Mucosa of stomach (tissue), 1 donor: Measurements from ENCODE around the gene CLTRN.
"Not testable (repeated sequence)": the region's sequence is repeated elsewhere in the genome, so short reads cannot be mapped to it uniquely, and the experiment has no call there.

Source experiments
- H3K27me3 ChIP-seq: one replicate; pipeline ENCODE4 v1.7.0; 2013; ENCODE audit warnings: mild to moderate bottlenecking, low read length; ENCODE audit not compliant: control insufficient read depth, insufficient read depth
- H3K36me3 ChIP-seq: one replicate; pipeline ENCODE4 v1.7.0; 2013; ENCODE audit warnings: low read length; ENCODE audit not compliant: control insufficient read depth, insufficient read depth
- H3K4me1 ChIP-seq: one replicate; pipeline ENCODE4 v1.7.0; 2013; ENCODE audit warnings: mild to moderate bottlenecking, low read length; ENCODE audit not compliant: control insufficient read depth, insufficient read depth
- H3K4me3 ChIP-seq: one replicate; pipeline ENCODE4 v1.7.0; 2013; ENCODE audit warnings: low read length
- H3K9ac ChIP-seq: one replicate; pipeline ENCODE4 v1.7.0; 2013; ENCODE audit warnings: mild to moderate bottlenecking, low read length, moderate library complexity
- H3K9me3 ChIP-seq: one replicate; pipeline ENCODE4 v1.7.0; 2013; ENCODE audit warnings: mild to moderate bottlenecking, low read length, moderate library complexity; ENCODE audit not compliant: control insufficient read depth
- donor health status: Pancreatic carcinoma.

CLTRN gene, protein sequence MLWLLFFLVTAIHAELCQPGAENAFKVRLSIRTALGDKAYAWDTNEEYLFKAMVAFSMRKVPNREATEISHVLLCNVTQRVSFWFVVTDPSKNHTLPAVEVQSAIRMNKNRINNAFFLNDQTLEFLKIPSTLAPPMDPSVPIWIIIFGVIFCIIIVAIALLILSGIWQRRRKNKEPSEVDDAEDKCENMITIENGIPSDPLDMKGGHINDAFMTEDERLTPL

DNA sequence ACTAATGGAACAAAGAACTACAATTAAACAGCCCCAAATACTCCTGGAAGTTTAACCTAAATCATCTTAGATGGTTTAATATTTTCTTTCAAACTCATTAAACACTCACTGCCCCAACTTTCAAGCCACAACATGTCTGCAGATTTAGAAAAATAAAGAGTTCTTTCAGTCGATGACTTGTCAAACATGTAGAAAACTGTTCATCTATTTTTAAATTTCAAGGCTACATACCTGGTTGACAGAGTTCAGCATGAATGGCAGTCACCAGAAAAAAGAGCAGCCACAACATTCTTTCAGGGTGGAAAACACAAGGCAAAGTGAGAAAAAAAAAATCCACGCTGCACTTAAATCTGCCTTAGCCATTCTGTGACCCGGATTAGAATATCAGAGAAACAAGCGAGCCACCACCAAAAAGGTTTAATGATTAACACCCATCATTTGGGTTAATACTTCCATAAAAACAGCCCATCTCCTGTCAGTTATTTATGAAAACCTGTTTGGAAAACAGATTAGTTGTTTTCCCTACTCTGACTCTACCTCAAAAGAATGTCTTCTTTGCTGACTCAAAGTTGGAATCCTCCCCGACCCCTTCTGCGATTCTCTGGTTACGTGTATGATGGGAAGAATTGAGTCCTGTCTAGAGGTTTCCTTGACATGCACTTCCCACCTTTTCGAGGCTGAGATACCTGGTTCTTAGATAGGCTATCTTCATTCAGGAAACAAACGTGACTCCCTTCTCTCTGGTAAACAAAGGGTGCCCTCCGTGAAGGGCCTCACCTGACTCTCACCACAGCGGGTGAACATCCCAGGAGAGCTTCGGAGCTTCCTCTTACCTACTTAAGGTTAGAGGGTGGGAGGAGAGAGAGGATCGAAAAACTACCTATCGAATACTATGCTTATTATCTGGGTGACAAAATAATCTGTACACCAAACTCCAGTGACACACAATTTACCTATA is at the start of gene CLTRN:
CLTRN (minus strand) TSS at position 319 of the 958 bp plus-strand sequence; CDS start at position 289, 30 bp downstream.
- no peaks in the 10 kb centered on the region for H3K27me3 ChIP-seq
- H3K4me1 ChIP-seq = no peaks in the 10 kb centered on the region
- no peaks in the 10 kb centered on the region for H3K36me3 ChIP-seq
- H3K4me3 ChIP-seq = no peak within 1 kb of the TSS
- no peak within 1 kb of the TSS for H3K9ac ChIP-seq
- no peaks in the 10 kb centered on the region for H3K9me3 ChIP-seq

GRCh38 chrX:15704273-15704672 is 39.7 kb upstream of the CLTRN start:
- not testable (repeated sequence) for H3K4me1 ChIP-seq, H3K9me3 ChIP-seq, H3K36me3 ChIP-seq, H3K9ac ChIP-seq, H3K27me3 ChIP-seq, H3K4me3 ChIP-seq

- H3K36me3 ChIP-seq, H3K4me1 ChIP-seq: not testable (repeated sequence)
These were observed 39.2 kb upstream of the CLTRN start for GRCh38 chrX:15703809-15704208.

GRCh38 chrX:15702488-15703371 is 38.1 kb upstream of the CLTRN start:
- Histone ChIP-seq H3K9me3 (no peaks in the 10 kb centered on the region), H3K9ac (no peak overlapping the region), H3K27me3 (no peaks in the 10 kb centered on the region), H3K4me3 (no peak overlapping the region), H3K36me3 (no peaks in the 10 kb centered on the region), H3K4me1 (no peaks in the 10 kb centered on the region)

More at GRCh38 chrX:15703809-15704208, 39.2 kb upstream of the CLTRN start:
- not testable (repeated sequence) for H3K4me3 ChIP-seq, H3K9me3 ChIP-seq, H3K9ac ChIP-seq, H3K27me3 ChIP-seq

GRCh38 chrX:15696516-15696915 is 31.9 kb upstream of the CLTRN start:
- H3K9me3 ChIP-seq = no peaks in the 10 kb centered on the region
- no peak overlapping the region for H3K4me3 ChIP-seq
- no peaks in the 10 kb centered on the region for H3K27me3 ChIP-seq
- H3K4me1 ChIP-seq = no peaks in the 10 kb centered on the region
- no peak overlapping the region for H3K9ac ChIP-seq
- no peaks in the 10 kb centered on the region for H3K36me3 ChIP-seq

- Histone ChIP-seq H3K36me3 (no peaks in the 10 kb centered on the region), H3K27me3 (no peaks in the 10 kb centered on the region), H3K9ac (no peak overlapping the region), H3K4me3 (no peak overlapping the region), H3K9me3 (no peaks in the 10 kb centered on the region), H3K4me1 (no peaks in the 10 kb centered on the region)
These were observed 30.4 kb upstream of the CLTRN start for GRCh38 chrX:15694941-15695451.

DNA sequence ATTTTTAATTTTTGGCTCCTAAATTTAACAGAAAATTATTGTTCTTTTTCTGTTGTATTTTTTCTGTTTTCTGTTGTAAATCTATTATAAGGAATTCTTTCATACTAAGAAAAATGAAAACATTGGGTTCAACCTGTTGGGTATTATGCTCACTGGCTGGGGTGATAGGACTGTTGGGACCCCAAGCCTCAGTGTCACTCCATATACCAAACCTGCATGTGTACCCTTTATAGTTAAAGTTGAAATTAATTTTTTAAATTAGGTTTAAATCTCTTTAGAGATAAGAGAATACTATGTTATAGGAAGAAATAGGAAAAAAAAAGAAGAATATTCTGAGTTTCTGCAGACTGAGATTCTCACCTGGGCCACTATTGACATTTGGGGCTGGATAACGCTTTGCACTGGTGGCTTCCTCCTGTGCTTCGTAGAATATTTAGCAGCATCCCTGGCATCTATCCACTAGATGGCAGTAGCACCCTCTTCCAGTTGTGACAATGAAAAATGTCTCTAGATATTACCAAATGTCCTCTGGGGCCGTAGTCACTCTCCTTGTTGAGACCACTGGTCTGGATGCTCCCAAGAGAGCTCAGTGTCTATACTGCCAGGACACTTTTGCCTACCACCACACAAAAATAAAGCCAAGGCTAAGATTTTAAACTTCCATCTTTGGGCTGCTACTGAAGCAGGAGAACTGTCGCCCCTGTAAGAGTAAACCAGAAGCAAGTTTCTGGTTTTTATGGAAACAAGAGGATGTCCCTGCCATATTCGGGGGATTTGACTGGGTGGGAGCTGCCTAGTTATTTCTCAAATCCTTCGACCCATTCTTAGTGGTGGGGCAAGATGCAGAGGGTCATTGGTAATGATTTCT is 22.4 kb upstream of the CLTRN start:
- Histone ChIP-seq H3K9me3 (no peaks in the 10 kb centered on the region), H3K4me3 (no peak overlapping the region), H3K9ac (no peak overlapping the region), H3K4me1 (no peaks in the 10 kb centered on the region), H3K27me3 (no peaks in the 10 kb centered on the region), H3K36me3 (no peaks in the 10 kb centered on the region)

DNA sequence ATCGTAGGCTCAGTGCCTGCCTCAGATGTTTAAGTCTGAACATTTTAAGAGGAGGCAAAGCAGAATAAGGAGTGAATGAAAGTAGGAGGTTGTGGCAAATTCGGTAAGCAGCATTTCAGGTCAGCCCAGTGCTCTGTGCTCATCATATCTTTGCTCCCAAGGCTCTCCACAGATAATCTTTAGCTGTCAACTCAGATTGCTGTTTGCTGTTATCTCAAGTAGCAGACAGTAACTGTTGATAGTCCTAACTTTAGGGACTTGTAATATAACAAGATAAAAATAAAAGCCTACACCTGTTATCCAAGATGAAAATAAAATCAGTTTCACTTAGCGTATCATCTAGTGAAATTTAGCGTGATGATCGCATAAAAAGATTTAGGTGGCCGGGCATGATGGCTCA is 18.6 kb upstream of the CLTRN start:
- no peaks in the 10 kb centered on the region for H3K36me3 ChIP-seq
- no peaks in the 10 kb centered on the region for H3K4me1 ChIP-seq
- no peaks in the 10 kb centered on the region for H3K9me3 ChIP-seq
- no peaks in the 10 kb centered on the region for H3K27me3 ChIP-seq
- no peak overlapping the region for H3K9ac ChIP-seq
- no peak overlapping the region for H3K4me3 ChIP-seq

DNA sequence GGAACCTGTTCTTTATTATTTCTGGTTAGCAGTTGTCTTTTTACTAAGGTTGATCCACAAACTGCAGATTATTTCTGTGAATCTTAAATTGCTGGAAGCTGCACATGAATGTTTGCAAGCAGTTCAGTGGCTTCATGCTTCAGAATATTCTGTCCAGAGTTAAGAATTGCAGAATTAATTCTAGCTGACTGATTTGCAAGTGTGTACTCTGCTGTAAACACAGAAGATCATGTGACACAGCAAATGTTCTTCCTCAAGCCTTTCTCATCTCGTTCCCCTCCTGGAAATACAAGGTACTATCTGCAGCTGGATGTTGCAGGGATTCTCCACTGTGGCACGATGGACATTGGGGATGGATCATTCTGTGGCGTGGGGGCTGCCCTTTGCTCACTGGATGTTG is 16.8 kb upstream of the CLTRN start:
- no peaks in the 10 kb centered on the region for H3K9me3 ChIP-seq
- no peaks in the 10 kb centered on the region for H3K27me3 ChIP-seq
- no peak overlapping the region for H3K9ac ChIP-seq
- H3K4me3 ChIP-seq = no peak overlapping the region
- H3K36me3 ChIP-seq = no peaks in the 10 kb centered on the region
- H3K4me1 ChIP-seq = no peaks in the 10 kb centered on the region

- Histone ChIP-seq H3K36me3 (no peaks in the 10 kb centered on the region), H3K9me3 (no peaks in the 10 kb centered on the region), H3K4me1 (no peaks in the 10 kb centered on the region), H3K9ac (no peak overlapping the region), H3K27me3 (no peaks in the 10 kb centered on the region), H3K4me3 (no peak overlapping the region)
These were observed 15.8 kb upstream of the CLTRN start for GRCh38 chrX:15680401-15680800.

DNA sequence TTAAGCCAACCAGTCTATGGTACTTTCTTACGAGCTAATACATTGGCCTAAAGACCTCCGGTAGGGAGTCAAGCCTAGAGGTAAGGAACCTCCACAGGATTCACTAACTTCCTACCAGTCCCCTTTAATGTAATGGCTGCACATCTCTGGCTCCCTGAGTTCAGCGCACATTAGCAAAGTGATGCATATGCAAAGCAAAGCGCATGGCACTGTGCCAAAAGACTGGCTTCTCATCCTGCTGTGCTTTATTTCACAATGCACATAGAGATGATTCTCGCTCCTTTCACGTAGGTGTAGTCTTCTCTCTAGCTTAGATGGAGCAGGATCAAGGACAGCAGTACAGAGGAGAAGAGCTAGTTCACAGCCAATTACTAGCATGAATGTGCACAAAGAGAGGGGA is 14.6 kb upstream of the CLTRN start:
- no peaks in the 10 kb centered on the region for H3K4me1 ChIP-seq
- H3K9me3 ChIP-seq = no peaks in the 10 kb centered on the region
- H3K9ac ChIP-seq = no peak overlapping the region
- H3K36me3 ChIP-seq = no peaks in the 10 kb centered on the region
- no peaks in the 10 kb centered on the region for H3K27me3 ChIP-seq
- H3K4me3 ChIP-seq = no peak overlapping the region
